HG03460 (cell line): ENCODE results near the gene UBE3A.
"Not testable (repeated sequence)": the region's sequence is repeated elsewhere in the genome, so short reads cannot be mapped to it uniquely, and the experiment has no call there.

Experiments used
- ATAC-seq: cut with Tn5 transposase; IDR thresholded peaks from one replicate; pipeline ENCODE4 v1.9.1; 2021; ENCODE audit not compliant: unreplicated experiment

The UBE3A gene

DNA sequence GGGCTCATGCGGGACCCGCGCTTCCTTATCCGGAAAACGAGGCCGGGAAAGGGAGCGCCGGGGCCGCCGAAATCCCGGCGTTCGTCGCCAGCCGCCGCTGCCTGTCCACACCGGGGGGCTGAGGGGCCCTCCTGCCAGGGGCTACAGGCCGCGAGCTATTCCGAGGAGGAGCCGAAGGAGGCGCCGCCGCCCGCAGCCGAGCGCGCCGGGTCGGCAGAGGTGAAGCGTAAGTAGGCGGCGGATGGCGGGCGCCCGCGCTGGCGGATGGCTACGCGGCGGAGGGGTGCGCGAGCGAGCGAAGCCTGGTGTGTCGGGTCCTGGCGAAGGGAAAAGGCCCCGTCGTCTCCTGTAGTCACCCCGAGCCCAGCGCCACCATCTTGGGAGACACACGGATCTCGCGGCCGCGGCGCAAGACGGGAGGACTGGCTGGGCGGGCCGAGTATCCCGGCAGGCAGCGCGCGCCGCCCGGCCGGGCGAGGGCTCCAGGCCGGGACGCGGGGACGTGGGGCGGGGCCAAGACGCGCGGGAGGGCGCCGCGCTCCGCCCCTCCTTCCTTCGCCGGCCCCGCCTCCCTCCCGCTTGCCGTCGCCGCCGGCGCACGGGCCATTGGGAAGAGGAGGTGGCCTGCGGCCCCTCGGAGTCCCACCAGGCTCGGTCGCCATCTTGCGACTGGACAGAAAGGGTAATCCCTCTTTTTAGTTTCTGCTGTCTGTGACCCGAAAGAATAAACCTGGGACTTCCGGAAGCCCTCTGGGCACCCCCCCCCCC is at the start of gene UBE3A:
UBE3A (minus strand) TSS at position 424 of the 768 bp plus-strand sequence. CDS start 29,917 bp downstream, outside the sequence.
- peak; percentile 84 for ATAC-seq

DNA sequence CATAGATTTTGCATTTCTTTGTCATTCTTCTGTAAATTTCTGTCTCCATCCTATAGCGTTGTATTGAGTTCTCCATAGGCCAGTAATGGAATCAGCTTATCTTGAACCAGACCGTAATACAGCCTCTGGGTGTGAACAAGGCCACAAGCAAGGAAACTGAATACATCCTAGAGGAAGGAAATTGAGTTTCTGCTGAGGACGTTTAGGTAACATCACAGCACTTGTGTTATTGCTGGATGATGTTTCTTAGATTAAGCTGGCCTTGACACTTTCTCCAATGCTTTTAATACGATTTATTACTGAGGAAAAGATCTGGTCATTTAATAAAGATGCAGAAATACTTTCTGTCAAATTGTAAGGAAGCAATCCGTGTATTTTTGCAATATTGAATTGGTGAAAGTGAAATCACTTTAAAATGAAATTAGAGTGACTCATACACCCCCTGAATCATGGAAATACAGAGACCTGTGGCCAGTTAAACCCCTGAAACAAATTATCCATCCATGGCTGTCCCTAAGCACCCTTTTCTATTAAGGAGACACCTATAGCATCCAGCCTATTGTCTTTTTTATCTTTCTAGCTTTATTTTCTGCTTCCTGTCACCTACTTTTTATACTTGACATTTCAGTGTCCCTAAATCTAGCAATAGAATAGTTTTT is 48.5 kb upstream of the UBE3A start:
- ATAC-seq = no peak

DNA sequence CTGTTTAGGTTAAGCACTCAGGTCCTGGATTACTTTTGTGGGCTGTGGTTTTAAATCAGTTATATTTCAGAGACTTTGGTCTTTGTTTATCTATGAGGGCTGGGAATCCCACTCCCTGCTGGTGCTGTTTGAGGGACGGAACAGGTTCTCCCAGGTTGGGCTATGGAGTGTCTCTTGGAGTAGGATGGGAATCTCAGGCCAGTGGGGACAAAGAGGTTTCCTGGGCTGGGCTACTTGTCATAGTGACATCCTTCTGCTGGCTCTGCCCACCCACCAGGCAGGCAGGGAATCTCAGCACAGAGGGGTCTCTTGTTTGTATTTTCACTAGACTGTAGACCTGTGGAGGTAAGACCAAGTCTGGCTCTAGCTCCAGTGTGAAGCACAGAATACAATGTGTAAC is 47.2 kb upstream of the UBE3A start:
- no peak for ATAC-seq

DNA sequence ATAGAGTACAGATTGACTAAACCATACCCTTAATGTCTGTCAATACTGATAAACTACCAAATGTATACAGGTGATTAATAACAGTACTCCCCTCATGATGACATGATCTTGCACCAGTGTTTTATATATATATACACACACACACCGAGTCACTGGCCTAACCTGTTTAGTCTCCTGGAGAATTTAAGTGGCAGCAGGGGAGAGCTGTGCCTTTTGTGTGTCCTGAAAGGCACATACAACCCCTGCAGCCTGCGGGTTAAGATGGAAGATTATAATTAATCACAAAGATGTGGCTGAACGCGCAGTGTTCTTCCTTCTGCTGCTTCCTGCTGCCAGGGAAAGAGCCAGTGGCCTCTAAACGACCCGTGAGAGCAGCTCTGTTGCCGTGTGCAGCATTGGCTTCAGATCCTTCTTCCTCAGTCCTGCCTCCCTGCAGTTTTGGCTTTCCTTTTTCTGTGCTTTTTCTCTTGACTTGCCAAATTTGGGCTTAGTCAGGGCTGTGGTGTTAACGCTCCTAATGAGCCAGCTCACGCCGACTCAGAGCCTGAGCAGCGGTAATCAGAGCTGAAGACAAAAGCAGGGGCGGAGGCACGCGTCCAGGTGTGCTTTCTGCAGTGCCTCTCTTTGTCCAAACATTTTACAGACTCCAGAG is 42.5 kb upstream of the UBE3A start:
- ATAC-seq = no peak

DNA sequence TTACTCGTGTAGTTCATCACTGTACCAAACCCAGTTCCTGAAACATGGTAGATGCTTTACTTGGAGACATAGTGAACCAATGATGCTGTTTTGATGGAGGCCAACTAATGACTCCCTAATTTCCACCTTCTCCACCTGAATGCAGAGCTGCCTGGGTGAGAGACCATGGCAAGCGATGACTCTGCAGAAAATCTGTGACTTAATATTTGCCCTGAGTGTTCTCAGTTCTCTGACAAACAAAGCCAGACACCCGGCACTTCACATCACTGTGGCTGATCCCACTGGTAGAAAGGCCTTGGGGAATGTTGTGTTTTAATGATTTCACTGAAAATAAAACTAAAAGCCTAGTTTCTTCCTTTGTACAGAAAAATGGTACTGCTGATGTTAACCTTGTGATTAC is 39.5 kb upstream of the UBE3A start:
- ATAC-seq = no peak

DNA sequence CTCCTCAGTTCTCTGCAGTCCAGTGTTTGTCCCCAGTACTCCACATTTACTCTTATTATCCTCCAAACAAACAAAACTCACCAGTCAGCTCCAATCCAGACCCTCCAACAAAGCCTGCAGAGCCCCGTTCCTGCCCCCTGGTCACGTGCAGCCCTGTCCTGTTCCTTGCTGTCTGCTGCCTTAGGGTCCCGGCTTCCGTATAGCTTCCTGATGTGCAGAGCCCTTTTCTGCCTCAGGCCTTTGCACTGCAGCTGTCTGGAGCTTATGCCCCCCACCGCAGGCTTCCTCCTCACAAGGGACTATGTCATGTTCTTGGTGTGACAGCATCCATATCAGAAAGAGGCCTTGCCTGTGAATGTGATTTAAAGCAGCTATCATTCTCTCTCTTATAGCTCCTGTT is 39.0 kb upstream of the UBE3A start:
- ATAC-seq = no peak

DNA sequence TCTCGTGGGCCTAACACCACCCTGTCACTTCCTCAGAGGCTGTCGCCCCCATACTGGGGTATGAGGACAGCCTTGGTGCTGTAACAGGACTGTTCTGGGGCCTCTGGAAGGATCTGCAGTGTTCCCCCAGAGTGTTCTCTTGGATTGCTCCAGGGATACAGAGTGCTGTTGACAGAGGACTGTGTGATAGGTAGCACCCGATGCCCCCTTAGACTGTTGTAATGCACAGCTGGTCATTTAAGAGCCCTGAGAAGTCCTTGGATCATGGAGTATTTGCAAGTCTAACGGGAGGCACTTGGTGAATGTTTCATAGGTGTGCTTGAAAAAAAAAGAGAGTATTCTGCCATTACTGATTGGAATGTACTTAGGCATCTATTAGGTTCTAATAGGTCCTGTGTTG is 35.4 kb upstream of the UBE3A start:
- ATAC-seq = no peak

DNA sequence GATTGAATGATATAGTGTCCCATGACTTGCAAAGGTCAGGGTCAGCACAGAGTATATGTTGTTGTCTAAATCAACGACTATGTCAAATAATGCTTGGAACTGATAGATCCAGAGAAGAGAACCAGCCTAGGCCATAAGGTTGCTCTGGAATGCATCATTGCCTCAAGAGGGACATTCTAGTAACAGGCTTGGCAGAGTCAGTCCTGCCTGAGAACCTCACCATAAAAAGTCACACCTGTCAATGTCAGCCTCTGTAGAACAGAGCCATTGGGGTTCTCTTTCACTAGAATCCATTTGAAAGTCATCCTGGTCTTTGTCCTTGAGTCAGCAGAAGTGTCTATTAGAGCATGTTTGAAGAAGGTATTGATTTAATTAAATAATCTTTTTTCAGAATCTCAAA is 31.4 kb upstream of the UBE3A start:
- ATAC-seq = no peak

DNA sequence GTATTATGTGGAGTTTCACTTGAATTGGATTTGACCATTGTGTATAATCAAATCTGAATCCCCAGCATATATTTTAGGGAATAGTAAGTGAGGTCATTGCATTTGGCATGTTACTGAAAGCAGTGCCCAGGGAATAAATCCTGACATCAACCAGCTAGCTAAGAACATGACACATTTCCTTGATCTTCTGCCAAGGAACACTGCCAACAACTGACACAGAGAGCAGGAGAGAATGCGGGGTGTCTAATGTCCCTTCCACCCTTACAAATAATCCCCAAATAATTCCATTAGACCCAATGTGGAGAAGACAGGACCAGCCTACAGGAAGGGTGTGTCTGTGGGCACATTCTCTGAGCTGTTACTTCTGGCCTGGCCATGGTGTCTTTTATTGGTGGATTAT is 30.6 kb upstream of the UBE3A start:
- ATAC-seq = no peak

DNA sequence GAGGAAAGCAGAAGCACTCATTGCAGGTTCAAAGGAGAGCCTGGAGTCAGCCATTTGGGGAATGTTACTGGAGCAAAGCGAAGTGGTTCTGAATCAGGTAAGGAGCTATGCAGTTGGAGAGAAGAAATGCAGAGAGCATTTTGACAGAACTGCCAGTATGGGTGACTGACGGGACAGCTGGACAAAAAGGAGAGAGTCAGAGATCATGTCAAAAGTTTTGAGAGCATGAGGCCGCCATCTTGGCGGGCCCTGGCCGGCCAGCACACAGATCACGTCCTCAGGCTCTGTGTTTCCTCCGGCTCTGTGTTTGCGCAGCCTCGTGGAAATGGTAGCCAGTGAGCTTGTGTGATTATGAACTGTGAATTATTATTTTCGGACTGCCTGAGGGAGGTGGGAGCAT is 29.8 kb upstream of the UBE3A start:
- no peak for ATAC-seq

DNA sequence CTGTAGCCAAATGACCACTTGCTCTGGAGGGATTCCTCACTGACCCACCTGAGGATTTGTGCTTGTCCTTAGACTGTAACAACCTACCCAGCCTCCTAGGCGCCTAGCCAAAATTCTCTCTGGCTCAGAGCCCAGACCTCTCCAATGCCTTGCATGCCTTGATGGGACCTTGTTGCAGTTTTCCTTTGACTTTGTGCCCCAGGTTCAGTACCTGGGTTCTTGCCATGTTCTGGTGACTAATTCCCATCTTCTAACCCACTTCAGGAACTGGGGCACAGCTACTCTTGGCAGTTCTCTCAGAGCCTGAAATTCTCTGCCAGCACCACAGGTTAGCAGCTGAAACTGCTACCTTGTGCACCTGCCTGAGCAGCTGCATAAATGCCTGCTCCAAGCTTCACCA is 27.0 kb upstream of the UBE3A start:
- no peak for ATAC-seq

DNA sequence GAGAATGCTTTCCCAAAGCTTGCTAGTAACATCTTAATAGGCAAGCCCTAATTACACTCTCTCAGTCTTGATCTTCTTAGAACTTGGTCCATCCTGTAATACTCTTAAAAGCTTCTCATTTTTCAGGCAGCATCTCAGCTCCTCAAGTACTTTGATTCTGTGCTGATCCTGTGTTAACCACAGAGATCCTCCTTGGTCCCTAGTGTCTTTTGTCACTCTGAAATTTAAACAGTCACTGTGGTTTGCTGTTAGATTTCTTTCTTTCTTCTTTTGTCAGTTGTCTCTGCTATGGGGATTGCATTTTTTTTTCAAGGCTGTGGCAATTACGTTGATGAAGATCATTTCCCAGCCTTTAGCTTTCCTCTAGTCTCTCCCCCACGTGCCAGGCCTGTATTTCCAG is 26.0 kb upstream of the UBE3A start:
- no peak for ATAC-seq

DNA sequence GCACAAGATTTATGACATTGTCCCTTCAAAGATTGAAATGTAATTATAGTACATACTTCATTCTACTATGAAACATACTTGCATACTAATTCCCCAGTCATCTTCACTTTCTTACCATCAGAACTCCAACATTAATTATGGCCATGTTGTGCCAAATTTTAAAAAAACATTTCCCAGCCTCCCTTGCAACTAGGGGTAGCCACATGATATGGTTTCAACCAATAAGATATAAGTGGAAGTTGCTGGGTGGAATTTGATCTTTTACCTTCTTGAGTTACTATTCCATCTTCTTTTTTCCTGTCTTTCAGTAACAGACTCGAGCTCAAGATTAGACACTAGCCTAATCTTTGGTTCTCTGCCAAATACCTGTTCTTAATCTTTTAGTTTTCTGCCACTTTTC is 25.6 kb upstream of the UBE3A start:
- no peak for ATAC-seq

DNA sequence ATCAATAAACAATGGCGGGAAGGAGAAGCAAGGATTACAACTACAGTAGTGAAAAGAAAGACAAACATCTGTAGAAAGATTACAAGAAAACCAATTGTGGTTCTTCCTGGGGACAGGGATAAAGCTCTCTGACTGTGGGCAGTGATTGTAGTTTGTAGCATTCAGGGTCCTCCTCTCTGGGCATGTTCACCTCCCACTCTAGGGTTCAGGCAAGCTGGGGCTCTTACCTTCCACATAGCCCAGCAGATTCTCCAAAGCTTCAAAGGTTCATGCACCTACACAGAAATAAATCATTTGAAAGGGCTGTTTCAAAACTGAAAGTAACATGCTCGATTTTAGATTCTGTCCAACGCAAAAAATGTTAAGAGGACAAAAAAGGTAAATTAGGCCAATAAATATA is 17.4 kb upstream of the UBE3A start:
- no peak for ATAC-seq

DNA sequence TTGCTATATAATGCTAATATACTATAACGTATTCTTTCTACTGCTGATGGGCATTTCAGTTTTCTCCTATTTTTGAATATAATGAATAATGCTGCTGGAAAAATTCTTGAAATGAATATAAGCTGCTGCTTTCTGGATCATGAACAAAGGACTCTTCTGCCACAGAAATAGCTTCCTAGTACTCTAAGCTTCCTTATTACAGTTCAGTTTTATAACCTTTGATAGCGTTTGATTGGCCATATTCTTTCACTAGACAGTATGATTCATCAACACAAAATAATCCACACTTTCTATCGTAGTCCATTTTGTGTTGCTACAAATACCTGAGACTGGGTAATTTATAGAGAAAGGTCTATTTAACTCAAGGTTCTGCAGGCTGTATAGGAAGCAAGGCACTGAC is 16.4 kb upstream of the UBE3A start:
- ATAC-seq = no peak

DNA sequence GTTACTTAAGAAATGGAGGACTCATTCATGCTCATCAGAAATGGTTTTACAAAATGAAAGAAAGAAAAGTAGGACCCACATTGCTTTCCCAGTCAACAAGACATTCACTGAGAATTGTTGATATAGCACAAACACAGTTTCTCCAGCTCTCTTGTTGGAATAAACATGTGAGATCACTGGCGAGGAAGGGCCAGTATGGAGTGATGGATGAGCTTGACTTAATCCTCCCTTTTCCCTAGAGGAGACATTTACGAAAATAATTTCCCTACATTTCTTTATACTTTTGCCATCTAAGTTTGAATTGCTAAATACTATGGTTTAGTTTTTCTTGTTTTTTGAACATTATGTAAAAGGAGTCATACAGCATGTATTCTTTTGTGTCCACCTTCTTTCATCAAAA is 15.9 kb upstream of the UBE3A start:
- ATAC-seq = no peak

DNA sequence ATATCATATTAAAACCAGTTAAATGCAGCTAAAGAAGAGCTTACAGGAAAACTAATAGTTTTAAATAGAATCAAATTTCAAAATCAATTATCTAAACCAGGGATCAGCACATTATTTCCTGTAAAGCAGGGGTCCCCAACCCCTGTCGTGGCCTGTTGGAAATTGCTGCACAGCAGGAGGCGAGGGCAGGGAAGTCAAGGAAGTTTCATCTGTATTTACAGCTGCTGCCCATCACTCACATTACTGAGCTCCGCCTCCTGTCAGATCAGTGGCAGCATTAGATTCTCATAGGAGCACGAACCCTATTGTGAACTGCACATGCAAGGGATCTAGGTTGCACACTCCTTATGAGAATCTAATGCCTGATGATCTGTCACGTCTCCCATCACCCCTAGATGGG is 14.4 kb upstream of the UBE3A start:
- ATAC-seq = not testable (repeated sequence)

DNA sequence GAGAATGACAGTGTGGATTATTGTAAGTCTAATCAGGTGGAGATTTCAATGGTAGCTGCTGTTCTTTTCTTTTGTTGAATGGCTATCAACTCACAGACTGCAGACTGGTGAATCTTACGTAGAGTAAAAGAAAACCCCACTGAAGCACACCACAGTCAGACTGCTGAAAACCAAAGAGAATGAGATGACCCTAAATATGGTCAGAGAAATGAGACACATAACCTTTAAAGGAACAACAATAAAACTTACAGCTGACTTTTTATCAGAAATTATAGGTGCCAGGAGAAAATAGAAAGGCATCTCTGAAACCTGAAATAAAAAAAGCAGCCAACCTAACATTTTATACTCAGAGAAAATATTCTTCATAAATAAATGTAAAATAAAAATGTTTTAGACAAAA is 12.7 kb upstream of the UBE3A start:
- no peak for ATAC-seq

DNA sequence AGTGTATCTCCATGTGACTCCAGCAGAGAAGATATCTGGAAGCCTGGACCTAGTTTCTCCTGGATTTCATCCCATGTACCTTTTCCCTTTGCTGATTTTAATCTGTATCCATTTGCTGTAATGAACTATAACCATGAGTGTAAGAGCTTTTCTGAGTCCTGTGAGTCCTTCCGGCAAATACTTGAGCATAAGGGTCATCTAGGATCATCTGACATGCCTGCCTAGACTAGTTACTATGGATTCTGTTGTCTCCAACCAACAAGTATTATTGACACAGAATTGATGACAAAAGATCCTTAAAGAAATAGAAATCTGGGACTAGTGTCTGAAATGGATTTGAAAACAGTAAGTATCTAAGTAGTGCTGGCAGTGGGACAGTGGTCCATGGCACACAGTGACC is 11.3 kb upstream of the UBE3A start:
- no peak for ATAC-seq

DNA sequence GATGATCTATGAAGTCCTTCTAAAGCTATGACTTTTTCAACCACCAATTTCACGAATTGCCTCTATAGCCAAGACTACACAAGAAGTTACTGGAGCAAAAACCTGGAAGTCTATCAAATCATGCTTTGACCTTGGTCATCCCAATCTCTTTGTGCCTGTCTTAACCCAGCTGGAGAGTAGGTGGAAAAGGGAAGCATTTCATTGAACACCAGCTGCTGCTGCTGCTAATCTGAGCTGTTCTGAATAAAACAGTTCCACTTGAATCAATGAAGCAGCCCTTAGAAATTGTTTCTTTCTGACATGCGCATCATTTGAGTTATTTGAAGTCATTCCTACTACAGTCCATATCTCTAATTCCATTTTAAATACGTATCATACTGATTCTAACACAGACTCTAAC is 7.3 kb upstream of the UBE3A start:
- no peak for ATAC-seq

DNA sequence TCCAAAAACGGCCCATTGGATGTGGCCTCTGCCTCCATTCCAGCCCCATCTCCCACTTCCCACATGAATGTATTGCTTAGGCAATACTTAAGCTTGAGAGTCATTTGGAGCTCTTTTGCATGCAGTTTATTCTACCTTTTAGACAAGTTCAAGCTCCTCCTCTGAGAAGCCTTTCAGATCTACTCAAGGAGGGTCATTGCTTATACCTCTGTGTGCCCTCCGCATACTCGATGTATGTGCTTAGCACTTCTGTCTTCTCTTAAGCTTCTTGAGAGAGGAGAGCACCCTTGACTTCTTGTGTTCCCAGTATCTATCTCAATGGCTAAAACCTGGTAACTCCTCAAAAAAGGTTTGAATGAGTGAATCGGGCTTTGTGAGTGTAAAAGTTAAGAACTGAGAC is 6.6 kb upstream of the UBE3A start:
- ATAC-seq = no peak

DNA sequence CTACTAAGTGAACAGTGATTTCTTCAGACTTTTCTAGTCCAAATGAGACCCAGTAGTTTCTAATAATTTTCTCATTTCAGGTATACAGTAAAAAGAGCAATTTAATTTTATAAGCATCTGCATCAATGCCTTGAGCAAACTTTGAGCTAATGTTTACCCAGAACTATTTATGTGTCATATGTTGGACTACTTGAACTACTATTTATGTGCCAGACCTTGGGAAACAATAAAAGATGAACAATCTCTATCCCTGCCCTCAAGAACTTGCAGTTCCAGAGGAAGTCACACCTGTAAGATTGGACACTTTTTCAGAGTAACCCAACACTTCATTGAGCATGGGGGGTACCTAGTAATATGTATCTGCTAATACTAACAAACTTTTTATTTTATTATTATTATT is 2.3 kb upstream of the UBE3A start:
- no peak for ATAC-seq
